Endothelial cell of umbilical vein (primary cell): Measurements from ENCODE around the gene APOBEC2.

ENCODE experiments used
- CTCF ChIP-seq, 2 donors: IDR thresholded peaks; 1 replicate in 1 of 2; 2 replicates in 1 of 2; pipeline ENCODE4 v1.5.1; 2011; ENCODE audit warnings: low read length in 2 of 2, mild to moderate bottlenecking in 2 of 2, moderate library complexity in 2 of 2, control low read depth in 1 of 2, inconsistent platforms in 1 of 2, low read depth in 1 of 2; ENCODE audit not compliant: insufficient read depth in 1 of 2; ENCODE audit errors: extremely low read depth in 1 of 2
- POLR2A ChIP-seq: IDR thresholded peaks from 2 replicates; pipeline ENCODE4 v1.6.1; 2012; ENCODE audit warnings: low read depth, mild to moderate bottlenecking, control low read depth, low read length
- POLR2AphosphoS5 ChIP-seq: IDR thresholded peaks from 2 replicates; pipeline ENCODE4 v1.6.1; 2012; ENCODE audit warnings: low read depth, mild to moderate bottlenecking, control low read depth, low read length, moderate library complexity; ENCODE audit not compliant: insufficient read depth

- TF ChIP-seq POLR2A (no peak), CTCF (IDR thresholded peaks at IDR 0.05; ENCODE audit: extremely low read depth in 1 of 2, insufficient read depth in 1 of 2, low read depth in 1 of 2, low read length in 2 of 2) (no peak), POLR2AphosphoS5 (no peak)
Measured at GRCh38 chr6:41040101-41040939, 12.7 kb upstream of the APOBEC2 start.
